CD4-positive, CD25-positive, alpha-beta regulatory T cell (primary cell): ENCODE measurements around the gene RAX2. TPM values are rescaled to one million over a fixed set of nuclear protein-coding genes. Genes with fewer than 3 reads are reported as not detected.
A peak's percentile ranks its signal among the peaks of the same experiment; 100 is the strongest.

Source experiments
- ATAC-seq, 2 donors: fragments of 150-1000 bp; cut with Tn5 transposase; one replicate each; pipeline ENCODE4 v1.10.0; 2021; ENCODE audit warnings: low read depth in 2 of 2, moderate number of reproducible peaks in 2 of 2, moderate library complexity in 1 of 2
- DNase-seq, 3 donors: peaks; one replicate each; pipeline versions ENCODE4 v3.0.0 to v3.0.0-alpha.2; 2012 to 2022; ENCODE audit warnings: mixed read lengths in 1 of 3
- H3K27ac ChIP-seq: one replicate; pipeline ENCODE4 v1.7.0; 2013; ENCODE audit warnings: mild to moderate bottlenecking, low read length; ENCODE audit not compliant: insufficient read depth, poor library complexity, severe bottlenecking
- H3K27me3 ChIP-seq: one replicate; pipeline ENCODE4 v1.7.0; 2013; ENCODE audit warnings: low read length; ENCODE audit not compliant: control insufficient read depth, insufficient read depth
- H3K36me3 ChIP-seq: one replicate; pipeline ENCODE4 v1.7.0; 2013; ENCODE audit warnings: mild to moderate bottlenecking, low read length, moderate library complexity; ENCODE audit not compliant: control insufficient read depth, insufficient read depth
- H3K4me1 ChIP-seq: 2 replicates; pipeline ENCODE4 v1.7.0; 2013; ENCODE audit warnings: mild to moderate bottlenecking, low read length; ENCODE audit not compliant: insufficient read depth, control insufficient read depth, poor library complexity, severe bottlenecking
- H3K4me3 ChIP-seq: one replicate; pipeline ENCODE4 v1.7.0; 2013; ENCODE audit warnings: low read depth, mild to moderate bottlenecking, low read length, moderate library complexity
- H3K9me3 ChIP-seq, 2 experiments: 1 replicate in 1 of 2; 2 replicates in 1 of 2; pipeline ENCODE4 v1.7.0; 2013; ENCODE audit warnings: low read length in 2 of 2, mild to moderate bottlenecking in 1 of 2, moderate library complexity in 1 of 2; ENCODE audit not compliant: control insufficient read depth in 2 of 2
- H3K27ac Mint-ChIP-seq, 3 donors: one replicate each; pipeline ENCODE4 v1.8.0; 2020 to 2022; ENCODE audit warnings: mild to moderate bottlenecking in 3 of 3, mixed read lengths in 3 of 3, moderate library complexity in 2 of 3
- H3K27me3 Mint-ChIP-seq: one replicate; pipeline ENCODE4 v1.8.0; 2022; ENCODE audit warnings: mild to moderate bottlenecking, mixed read lengths
- H3K36me3 Mint-ChIP-seq: one replicate; pipeline ENCODE4 v1.8.0; 2020; ENCODE audit warnings: mixed read lengths
- H3K4me1 Mint-ChIP-seq, 4 donors: one replicate each; pipeline ENCODE4 v1.8.0; 2020 to 2022; ENCODE audit warnings: mixed read lengths in 4 of 4, mild to moderate bottlenecking in 1 of 4
- H3K4me3 Mint-ChIP-seq, 4 donors: one replicate each; pipeline ENCODE4 v1.8.0; 2020 to 2022; ENCODE audit warnings: mild to moderate bottlenecking in 4 of 4, mixed read lengths in 4 of 4, moderate library complexity in 3 of 4
- H3K9me3 Mint-ChIP-seq, 7 donors: one replicate each; pipeline ENCODE4 v1.8.0; 2020 to 2022; ENCODE audit warnings: mixed read lengths in 7 of 7, mild to moderate bottlenecking in 3 of 7, moderate library complexity in 2 of 7
- polyA plus RNA-seq, 4 donors: library from polyadenylated mRNA; unstranded; fragments of 300-500 nt; fragmentation: Illumina TruSeq; gene quantifications; one replicate each; pipeline ENCODE4 v1.2.3, GENCODE V29; 2021
- total RNA-seq: library from RNA; stranded (reverse); gene quantifications from one replicate; pipeline ENCODE4 v1.2.3, GENCODE V29; 2022

Gene RAX2
- total and polyA plus RNA-seq, 5 donors from 2014 or later: 0.08 to 0.09 TPM; not detected in 3

- H3K36me3 Mint-ChIP-seq: peaks cover 13% of the 10 kb centered on the region
- ATAC-seq (peak in 1 of 2 donors; percentile 16), DNase-seq (no peak)
- H3K9me3 ChIP-seq: peaks cover 10 to 22% of the 10 kb centered on the region in 2 experiments
- peaks cover 4 to 16% (median 4%) of the 10 kb centered on the region in 7 donors for H3K9me3 Mint-ChIP-seq
- H3K27ac Mint-ChIP-seq: peak within 1 kb of the TSS in 1 of 3 donors; percentile 89
- no peak within 1 kb of the TSS for H3K27ac ChIP-seq
- peaks cover 0 to 14% (median 4%) of the 10 kb centered on the region in 4 donors for H3K4me1 Mint-ChIP-seq
- H3K27me3 ChIP-seq: no peaks in the 10 kb centered on the region
- peaks cover 7% of the 10 kb centered on the region for H3K4me1 ChIP-seq
- no peak within 1 kb of the TSS for H3K4me3 ChIP-seq
- no peaks in the 10 kb centered on the region for H3K36me3 ChIP-seq
- peaks cover 28% of the 10 kb centered on the region for H3K27me3 Mint-ChIP-seq
- H3K4me3 Mint-ChIP-seq: peak within 1 kb of the TSS in 3 of 4 donors; percentile 7 to 81 (median 74)
Measured at GRCh38 chr19:3785938-3786824, 14.2 kb upstream of the RAX2 start, which contains the start of gene MATK. Gene MATK, minus strand, starts transcription at chr19:3786381. Its CDS starts 1,246 bp downstream, at chr19:3785135.

- Histone ChIP-seq H3K27ac (no peak overlapping the region), H3K36me3 (no peaks in the 10 kb centered on the region), H3K4me1 (peaks cover 7% of the 10 kb centered on the region), H3K4me3 (no peak overlapping the region), H3K27me3 (no peaks in the 10 kb centered on the region), H3K9me3 (peaks cover 11 to 20% of the 10 kb centered on the region in 2 experiments)
- no peak overlapping the region for H3K27ac Mint-ChIP-seq
- peaks cover 4 to 21% (median 7%) of the 10 kb centered on the region in 7 donors for H3K9me3 Mint-ChIP-seq
- DNase-seq: no peak
- peaks cover 0 to 14% (median 2%) of the 10 kb centered on the region in 4 donors for H3K4me1 Mint-ChIP-seq
- ATAC-seq: peak in 1 of 2 donors; percentile 29
- peaks cover 9% of the 10 kb centered on the region for H3K36me3 Mint-ChIP-seq
- peaks cover 25% of the 10 kb centered on the region for H3K27me3 Mint-ChIP-seq
- H3K4me3 Mint-ChIP-seq: peak overlapping the region in 2 of 4 donors; percentile 74 to 81
Measured at GRCh38 chr19:3785451-3785937, 13.5 kb upstream of the RAX2 start.

- H3K36me3 ChIP-seq: no peaks in the 10 kb centered on the region
- no peak for ATAC-seq
- Mint-ChIP-seq H3K36me3 (peaks cover 8% of the 10 kb centered on the region), H3K27me3 (peaks cover 23% of the 10 kb centered on the region), H3K4me1 (peaks cover 0 to 14% (median 0%) of the 10 kb centered on the region in 4 donors), H3K27ac (no peak overlapping the region), H3K9me3 (peaks cover 2 to 21% (median 7%) of the 10 kb centered on the region in 7 donors), H3K4me3 (peak overlapping the region in 2 of 4 donors; percentile 76 to 81)
- H3K4me3 ChIP-seq: no peak overlapping the region
- DNase-seq: no peak
- H3K27ac ChIP-seq: no peak overlapping the region
- H3K27me3 ChIP-seq: no peaks in the 10 kb centered on the region
- peaks cover 11 to 20% of the 10 kb centered on the region in 2 experiments for H3K9me3 ChIP-seq
- peaks cover 7% of the 10 kb centered on the region for H3K4me1 ChIP-seq
Measured at GRCh38 chr19:3784607-3785450, 12.8 kb upstream of the RAX2 start.

GRCh38 chr19:3783660-3784584 lies 11.9 kb upstream of the RAX2 start:
- peaks cover 15% of the 10 kb centered on the region for H3K27me3 Mint-ChIP-seq
- Histone ChIP-seq H3K36me3 (no peaks in the 10 kb centered on the region), H3K27ac (no peak overlapping the region), H3K9me3 (peaks cover 11 to 20% of the 10 kb centered on the region in 2 experiments), H3K4me3 (no peak overlapping the region), H3K4me1 (peaks cover 7% of the 10 kb centered on the region), H3K27me3 (no peaks in the 10 kb centered on the region)
- ATAC-seq (no peak), DNase-seq (no peak)
- H3K36me3 Mint-ChIP-seq: peaks cover 8% of the 10 kb centered on the region
- peak overlapping the region in 3 of 4 donors; percentile 47 to 81 (median 76) for H3K4me3 Mint-ChIP-seq
- no peak overlapping the region for H3K27ac Mint-ChIP-seq
- peaks cover 0 to 14% (median 0%) of the 10 kb centered on the region in 4 donors for H3K4me1 Mint-ChIP-seq
- H3K9me3 Mint-ChIP-seq: peaks cover 2 to 21% (median 7%) of the 10 kb centered on the region in 7 donors

GRCh38 chr19:3782903-3783302 lies 10.9 kb upstream of the RAX2 start:
- peaks cover 12% of the 10 kb centered on the region for H3K27me3 Mint-ChIP-seq
- H3K9me3 Mint-ChIP-seq: peaks cover 2 to 21% (median 7%) of the 10 kb centered on the region in 7 donors
- peaks cover 8% of the 10 kb centered on the region for H3K36me3 Mint-ChIP-seq
- H3K9me3 ChIP-seq: peaks cover 11 to 20% of the 10 kb centered on the region in 2 experiments
- H3K4me1 ChIP-seq: peaks cover 7% of the 10 kb centered on the region
- H3K27ac Mint-ChIP-seq: no peak overlapping the region
- no peak overlapping the region for H3K4me3 ChIP-seq
- ATAC-seq (no peak), DNase-seq (no peak)
- peaks cover 0 to 14% (median 0%) of the 10 kb centered on the region in 4 donors for H3K4me1 Mint-ChIP-seq
- H3K36me3 ChIP-seq: no peaks in the 10 kb centered on the region
- no peak overlapping the region for H3K27ac ChIP-seq
- no peaks in the 10 kb centered on the region for H3K27me3 ChIP-seq
- no peak overlapping the region for H3K4me3 Mint-ChIP-seq

GRCh38 chr19:3782330-3782729 lies 10.3 kb upstream of the RAX2 start:
- Histone ChIP-seq H3K9me3 (peaks cover 11 to 20% of the 10 kb centered on the region in 2 experiments), H3K4me1 (peaks cover 7% of the 10 kb centered on the region), H3K27me3 (no peaks in the 10 kb centered on the region), H3K27ac (no peak overlapping the region), H3K36me3 (no peaks in the 10 kb centered on the region), H3K4me3 (no peak overlapping the region)
- Mint-ChIP-seq H3K4me3 (no peak overlapping the region), H3K27ac (peak overlapping the region in 1 of 3 donors; percentile 50), H3K4me1 (peaks cover 0 to 14% (median 0%) of the 10 kb centered on the region in 4 donors), H3K36me3 (peaks cover 8% of the 10 kb centered on the region), H3K27me3 (peaks cover 12% of the 10 kb centered on the region), H3K9me3 (peaks cover 2 to 21% (median 7%) of the 10 kb centered on the region in 7 donors)
- ATAC-seq (no peak), DNase-seq (no peak)
